ENCODE measurements around the gene OTOA. TPM values are rescaled to one million over a fixed set of nuclear protein-coding genes. Genes with fewer than 3 reads are reported as not detected.
"Not testable (repeated sequence)": the region's sequence is repeated elsewhere in the genome, so short reads cannot be mapped to it uniquely, and the experiment has no call there.

Gene OTOA
- polyA plus RNA-seq, 2 of the 4 experiments (the other 2 are of a cell fraction), result 0.05 TPM; not detected in 1

DNA sequence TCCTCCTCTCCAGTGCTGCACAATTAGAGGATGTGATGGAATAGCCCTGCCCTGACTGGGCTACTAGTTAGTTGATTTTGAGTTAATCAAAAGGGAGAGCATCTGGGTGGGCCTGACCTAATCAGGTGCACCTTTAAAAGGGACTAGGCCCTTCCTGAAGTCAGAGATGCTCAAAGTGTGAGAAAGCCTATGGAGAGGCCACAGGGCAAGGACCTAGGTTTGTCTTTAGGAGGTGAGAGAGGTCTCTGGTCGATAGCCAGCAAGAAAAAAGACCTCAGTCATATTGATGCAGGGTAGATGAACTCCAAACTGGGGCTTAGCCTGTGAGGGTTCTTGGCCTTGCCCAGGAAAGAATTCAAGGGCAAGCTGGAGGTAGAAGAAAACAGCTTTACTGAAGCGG lies 104.5 kb downstream of the OTOA start:
- H3K4me3 ChIP-seq; ATAC-seq; H3K9me3 ChIP-seq; FAIRE-seq; H3K4me1 ChIP-seq; H3K4me2 ChIP-seq; CTCF ChIA-PET; DNase-seq (ENCODE audit: low read depth in 1 of 2, low spot score in 1 of 2); POLR2A ChIA-PET: not testable (repeated sequence)
- WGBS (ENCODE audit: missing lambda C conversion rate), result 92% methylated on average over 1 of the region's 2 CpGs
- H3K27ac ChIP-seq, result peak overlapping the region; percentile 44 to 75; a peak in 5 of 6 replicates

DNA sequence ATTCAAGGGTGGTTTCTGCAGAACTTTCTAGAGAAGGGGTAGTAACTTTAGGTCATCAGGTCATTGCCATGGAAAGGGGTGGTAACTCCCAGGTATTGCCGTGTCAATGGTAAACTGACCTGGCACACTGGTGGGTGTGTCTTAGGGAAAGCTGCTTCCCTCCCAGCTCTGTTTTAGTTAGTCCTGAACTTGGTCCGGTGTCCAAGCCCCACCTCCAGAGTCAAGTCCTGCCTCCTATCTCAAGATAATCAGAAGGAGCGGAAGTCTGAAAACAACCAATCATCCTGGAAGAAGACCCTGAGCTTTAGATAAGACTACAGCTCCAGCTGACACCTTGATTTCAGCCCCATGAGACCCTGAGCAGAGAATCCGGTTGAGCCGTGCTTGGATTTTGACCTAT lies 105.0 kb downstream of the OTOA start:
- POLR2A ChIA-PET; DNase-seq (ENCODE audit: low read depth in 1 of 2, low spot score in 1 of 2); H3K4me3 ChIP-seq; H3K4me1 ChIP-seq; H3K9me3 ChIP-seq; CTCF ChIA-PET; FAIRE-seq: not testable (repeated sequence)
- peak overlapping the region; percentile 54 to 65; a peak in 3 of 6 replicates for H3K27ac ChIP-seq
- ATAC-seq, result peak; percentile 63 to 80
- no CpG with 5 or more reads among the region's 5 CpGs for WGBS (ENCODE audit: missing lambda C conversion rate)
- peak overlapping the region; percentile 51; the same call in 2 of the 3 replicates for H3K4me2 ChIP-seq

DNA sequence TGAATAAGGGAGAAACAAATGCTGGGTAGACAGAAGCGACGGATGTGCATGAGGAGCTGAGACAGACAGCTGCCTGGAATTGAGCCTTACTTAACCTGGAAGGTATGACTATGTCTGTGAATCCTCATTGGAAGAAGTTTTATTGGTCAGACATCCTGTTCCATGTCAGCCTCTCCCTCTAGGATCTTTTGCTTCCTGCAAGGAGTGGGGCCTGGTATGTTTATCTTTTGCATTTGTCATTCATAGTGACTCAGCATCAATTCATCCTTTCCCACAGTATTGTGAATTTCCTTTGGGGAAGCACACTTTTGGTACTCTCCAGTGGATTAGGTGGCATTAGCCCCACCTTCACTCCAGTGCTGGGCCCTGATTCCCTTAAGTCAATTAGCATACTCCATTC lies 105.5 kb downstream of the OTOA start:
- CTCF ChIA-PET; POLR2A ChIA-PET; H3K4me1 ChIP-seq; FAIRE-seq; H3K4me3 ChIP-seq; H3K9me3 ChIP-seq; TF ChIP-seq FOSL2 (IDR thresholded peaks at IDR 0.05): not testable (repeated sequence)
- peak overlapping the region; percentile 51 for H3K4me2 ChIP-seq
- TF ChIP-seq FOSL2 (CRISPR knock-in tag; IDR thresholded peaks at IDR 0.05) (peak; percentile 63), NFE2L2 (conservative IDR thresholded peaks at IDR 0.05; ENCODE audit: low read length) (0 out of 2 replicates have a peak, but pooled peaks have one; percentile 39), MAFK (IDR thresholded peaks at IDR 0.05; ENCODE audit: partially characterized antibody) (peak; percentile 81)
- ATAC-seq (peak; percentile 96 to 97), DNase-seq (ENCODE audit: low read depth in 1 of 2, low spot score in 1 of 2) (peak in 1 of 2 experiments; percentile 84)
- peak overlapping the region; percentile 54 to 65; a peak in 4 of 6 replicates for H3K27ac ChIP-seq
- WGBS (ENCODE audit: missing lambda C conversion rate), result 0% methylated on average over 2 of the region's 2 CpGs

DNA sequence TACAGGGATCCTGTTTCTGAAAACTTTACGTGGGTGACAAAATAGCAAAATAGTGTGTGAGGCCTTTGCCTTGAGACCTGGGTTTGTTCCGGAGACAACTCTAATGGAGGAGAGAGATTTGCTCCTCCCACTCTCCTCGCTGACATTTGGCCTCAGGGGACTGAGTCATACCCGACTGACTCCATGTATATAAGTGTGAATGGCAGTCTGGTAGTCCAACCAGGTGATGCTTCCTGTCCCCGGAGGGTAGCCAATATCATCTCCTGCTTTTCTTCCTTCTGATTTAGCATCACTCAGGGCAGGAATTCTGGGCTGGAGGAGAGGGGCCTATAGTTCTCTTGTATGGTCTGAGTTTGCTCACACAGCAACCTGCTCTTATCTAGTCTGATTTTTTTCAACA lies 106.8 kb downstream of the OTOA start:
- FAIRE-seq; H3K4me3 ChIP-seq; CTCF ChIA-PET; H3K27ac ChIP-seq; H3K4me2 ChIP-seq; POLR2A ChIA-PET; H3K4me1 ChIP-seq; DNase-seq (ENCODE audit: low read depth in 1 of 2, low spot score in 1 of 2); H3K9me3 ChIP-seq: not testable (repeated sequence)
- ATAC-seq, result peak; percentile 47 to 65; a peak in 5 of 6 replicates
- 38% methylated on average over 1 of the region's 5 CpGs for WGBS (ENCODE audit: missing lambda C conversion rate)

DNA sequence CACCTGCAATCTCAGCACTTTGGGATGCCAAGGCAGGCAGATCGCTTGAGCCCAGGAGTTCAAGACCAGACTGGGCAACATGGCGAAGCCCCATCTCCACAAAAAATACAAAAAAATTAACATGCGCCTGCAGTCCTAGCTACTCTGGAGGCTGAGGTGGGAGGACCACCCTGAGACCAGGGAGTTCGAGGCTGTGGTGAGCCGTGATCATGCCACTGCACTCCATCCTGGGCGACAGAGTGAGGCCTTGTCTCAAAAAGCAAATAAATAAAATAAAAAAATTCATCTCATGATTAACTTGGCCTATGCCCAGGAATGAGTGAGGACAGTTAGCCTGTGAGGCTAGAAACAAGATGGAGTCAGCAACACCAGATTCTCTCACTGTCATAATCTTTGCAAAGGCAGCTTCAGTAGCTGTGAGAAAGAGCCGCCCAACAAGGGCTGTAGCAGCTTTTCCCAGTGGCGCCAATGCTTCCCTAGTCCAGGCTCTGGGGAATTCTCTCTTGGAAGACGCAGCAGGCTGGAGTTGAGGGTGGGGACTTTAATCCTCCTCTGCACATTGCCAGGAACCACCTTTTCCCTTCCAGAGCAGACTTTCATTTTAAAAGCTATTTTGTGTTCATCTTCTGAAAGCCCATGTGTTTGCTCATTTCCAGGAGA lies 108.9 kb downstream of the OTOA start:
- H3K27ac ChIP-seq, result peak overlapping the region in 1 of 2 experiments; percentile 32; a peak in 1 of 6 replicates
- WGBS (ENCODE audit: missing lambda C conversion rate), result 88% methylated on average over 9 of the region's 9 CpGs

DNA sequence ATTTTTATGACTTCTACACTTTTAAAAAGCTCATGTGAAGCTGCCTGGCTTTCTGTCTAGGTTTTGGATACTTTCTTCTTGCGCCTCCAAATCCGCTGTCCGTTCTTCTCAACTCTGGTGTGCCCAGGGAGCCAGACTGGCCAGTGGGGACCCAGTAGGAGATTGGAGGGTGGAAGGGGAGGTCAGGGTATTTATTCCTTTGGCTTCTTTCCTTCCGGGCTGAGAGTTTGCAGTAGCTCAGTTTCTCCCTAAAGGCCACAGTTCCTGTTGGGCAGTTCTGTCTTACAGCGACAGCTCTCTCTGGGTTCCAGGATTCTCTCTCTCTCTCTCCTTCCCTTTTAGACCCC lies 109.4 kb downstream of the OTOA start:
- H3K4me3 ChIP-seq; DNase-seq (ENCODE audit: low read depth in 1 of 2, low spot score in 1 of 2); FAIRE-seq; ATAC-seq; H3K4me2 ChIP-seq; H3K4me1 ChIP-seq; POLR2A ChIA-PET; H3K9me3 ChIP-seq; CTCF ChIA-PET: not testable (repeated sequence)
- 97% methylated on average over 5 of the region's 5 CpGs for WGBS (ENCODE audit: missing lambda C conversion rate)
- peak overlapping the region in 1 of 2 experiments; percentile 32; a peak in 1 of 6 replicates for H3K27ac ChIP-seq

More for the DNA sequence above, 108.9 kb downstream of the OTOA start:
- H3K4me1 ChIP-seq; POLR2A ChIA-PET; H3K4me3 ChIP-seq; FAIRE-seq; H3K9me3 ChIP-seq; DNase-seq (ENCODE audit: low read depth in 1 of 2, low spot score in 1 of 2); H3K4me2 ChIP-seq; CTCF ChIA-PET; ATAC-seq: not testable (repeated sequence)

DNA sequence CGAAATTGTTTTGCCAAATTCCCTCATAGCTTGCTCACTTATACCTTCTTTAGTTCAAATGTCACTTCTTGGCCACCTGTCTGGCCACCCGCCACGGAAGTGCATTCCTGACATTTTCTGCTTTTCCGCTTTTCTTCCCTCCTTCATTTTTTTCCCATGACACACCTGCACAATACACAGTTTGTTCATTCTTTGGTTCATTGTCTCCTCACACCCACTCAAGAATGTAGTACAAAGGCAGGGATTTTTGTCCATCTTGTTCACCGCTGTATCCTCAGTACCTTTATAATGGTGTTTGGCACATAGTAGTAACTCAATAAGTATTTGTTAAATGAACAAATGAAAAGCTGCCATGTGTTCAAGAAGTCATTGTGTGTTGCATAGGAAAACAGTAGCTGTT lies 116.8 kb downstream of the OTOA start:
- H3K4me3 ChIP-seq; H3K9me3 ChIP-seq; CTCF ChIA-PET; DNase-seq (ENCODE audit: low read depth in 1 of 2, low spot score in 1 of 2); FAIRE-seq; ATAC-seq; H3K4me2 ChIP-seq; POLR2A ChIA-PET; H3K27ac ChIP-seq; H3K4me1 ChIP-seq: not testable (repeated sequence)
- WGBS (ENCODE audit: missing lambda C conversion rate), result no CpG with 5 or more reads among the region's 5 CpGs

DNA sequence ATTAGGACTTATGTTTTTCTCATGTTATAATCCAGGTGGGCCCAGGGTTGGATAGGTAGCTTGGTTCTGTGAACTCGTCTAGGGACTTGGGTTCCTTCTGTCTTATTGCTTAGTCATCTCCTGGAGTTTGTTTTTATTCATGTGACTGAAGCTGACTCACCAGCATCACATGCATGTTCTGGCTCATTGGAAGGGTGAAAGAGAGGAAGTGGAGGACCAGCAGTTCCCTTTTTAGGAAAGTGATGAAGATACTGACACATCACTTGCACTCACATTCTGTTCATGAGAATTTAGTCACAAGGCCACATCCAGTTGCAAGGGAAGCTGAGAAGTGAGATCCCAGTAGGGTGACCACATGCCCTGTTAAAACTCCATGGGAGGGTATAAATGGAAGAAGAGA lies 126.7 kb downstream of the OTOA start:
- FAIRE-seq, CTCF ChIA-PET: not testable (repeated sequence)

DNA sequence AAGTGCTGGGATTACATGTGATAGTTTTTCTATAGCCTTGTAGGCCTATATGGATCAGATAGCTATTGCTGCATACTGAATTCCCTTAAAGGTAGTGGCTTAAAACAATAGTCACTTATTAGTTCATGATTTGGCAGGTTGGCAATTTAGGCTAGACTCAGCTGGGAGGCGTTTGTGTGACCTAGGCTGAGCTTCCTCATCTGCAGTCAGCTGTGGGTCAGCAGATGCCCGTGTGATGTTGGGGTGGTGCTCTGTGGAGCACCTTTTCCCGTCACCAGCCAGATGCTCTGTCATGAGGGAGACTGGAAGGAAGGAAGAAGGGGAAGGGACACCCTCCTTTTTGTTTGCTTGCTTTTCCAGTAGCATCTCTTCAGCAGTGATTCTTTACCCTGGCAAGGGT lies 129.5 kb downstream of the OTOA start:
- ATAC-seq; FAIRE-seq; H3K9me3 ChIP-seq; H3K27ac ChIP-seq; H3K4me1 ChIP-seq; POLR2A ChIA-PET; H3K4me2 ChIP-seq; CTCF ChIA-PET; H3K4me3 ChIP-seq; DNase-seq (ENCODE audit: low read depth in 1 of 2, low spot score in 1 of 2): not testable (repeated sequence)
- 85% methylated on average over 2 of the region's 3 CpGs for WGBS (ENCODE audit: missing lambda C conversion rate)

More for the DNA sequence above, 126.7 kb downstream of the OTOA start:
- peak; percentile 92 to 96 for ATAC-seq
- DNase-seq (ENCODE audit: low read depth in 1 of 2, low spot score in 1 of 2); H3K9me3 ChIP-seq; POLR2A ChIA-PET; H3K4me3 ChIP-seq; H3K4me2 ChIP-seq; H3K4me1 ChIP-seq: not testable (repeated sequence)
- WGBS (ENCODE audit: missing lambda C conversion rate), result 0% methylated on average over 1 of the region's 1 CpG
- peak overlapping the region; percentile 69 to 75; a peak in 2 of 6 replicates for H3K27ac ChIP-seq

DNA sequence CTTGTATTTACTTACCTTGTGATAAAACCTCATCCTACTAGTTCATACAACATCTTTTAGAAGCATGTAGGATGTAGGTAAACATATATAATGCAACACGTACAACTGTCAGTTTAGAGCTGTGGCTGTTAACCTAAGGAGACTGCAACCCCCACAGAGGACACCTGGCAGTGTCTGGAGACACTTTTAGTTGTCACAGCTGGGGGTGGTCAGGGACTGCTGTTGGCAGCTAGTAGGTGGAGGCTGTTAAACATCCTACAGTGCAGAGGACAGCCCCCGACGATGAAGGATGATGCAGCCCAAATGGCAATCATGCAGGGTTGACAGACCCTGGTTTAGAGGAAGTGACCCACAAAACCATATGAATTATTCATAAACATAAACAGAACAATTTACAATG lies 134.8 kb downstream of the OTOA start:
- FAIRE-seq; CTCF ChIA-PET; H3K4me3 ChIP-seq; ATAC-seq; POLR2A ChIA-PET; H3K9me3 ChIP-seq; H3K4me2 ChIP-seq; H3K27ac ChIP-seq; DNase-seq (ENCODE audit: low read depth in 1 of 2, low spot score in 1 of 2); H3K4me1 ChIP-seq: not testable (repeated sequence)
- WGBS (ENCODE audit: missing lambda C conversion rate), result no CpG with 5 or more reads among the region's 3 CpGs

All from A549 (cell line).